HepG2 (cell line): ENCODE measurements around the gene TAF6. TPM values are rescaled to one million over a fixed set of nuclear protein-coding genes. Genes with fewer than 3 reads are reported as not detected.

Source experiments
- ARNT2 ChIP-seq: sonication (generic); formaldehyde crosslinking; IDR thresholded peaks from 2 replicates; pipeline ENCODE4 v1.8.0; 2022; ENCODE audit warnings: mild to moderate bottlenecking, low read depth, missing genetic modification reagents, moderate library complexity
- CBX1 ChIP-seq: IDR thresholded peaks from one replicate; pipeline ENCODE4 v1.6.1; 2016; ENCODE audit warnings: antibody characterized with exemption, low read depth
- FOXA3 ChIP-seq: IDR thresholded peaks from 2 replicates; pipeline ENCODE4 v1.6.1; 2016; ENCODE audit warnings: missing genetic modification reagents, missing compliant biosample characterization
- IKZF5 ChIP-seq: IDR thresholded peaks from 2 replicates; pipeline ENCODE4 v1.6.1; 2018; ENCODE audit warnings: missing genetic modification reagents, mild to moderate bottlenecking, missing compliant biosample characterization
- IRF9 ChIP-seq: sonication (generic); formaldehyde crosslinking; IDR thresholded peaks from 2 replicates; pipeline ENCODE4 v1.8.0; 2022; ENCODE audit warnings: missing genetic modification reagents, mild to moderate bottlenecking, borderline replicate concordance
- MAFF ChIP-seq: IDR thresholded peaks from 2 replicates; pipeline ENCODE4 v1.6.1; 2011; ENCODE audit warnings: low read depth, low read length, improper control_type of control experiment
- MLX ChIP-seq: IDR thresholded peaks from 2 replicates; pipeline ENCODE4 v1.6.1; 2016
- NCOR1 ChIP-seq: fragments of 200-600 bp; sonication (generic); IDR thresholded peaks from 2 replicates; pipeline ENCODE4 v1.7.0; 2017; ENCODE audit warnings: antibody characterized with exemption, low read length, borderline replicate concordance
- PHF8 ChIP-seq: sonication (generic); formaldehyde crosslinking; IDR thresholded peaks from 2 replicates; pipeline ENCODE4 v1.5.0; 2020; ENCODE audit warnings: missing genetic modification reagents
- PREB ChIP-seq: sonication (generic); formaldehyde crosslinking; IDR thresholded peaks from 2 replicates; pipeline ENCODE4 v1.4.0; 2020; ENCODE audit warnings: missing genetic modification reagents
- RNF2 ChIP-seq: fragments of 450-650 bp; conservative IDR thresholded peaks from 2 replicates; pipeline ENCODE4 v1.6.1; 2016; ENCODE audit warnings: low read depth
- SCMH1 ChIP-seq: sonication (generic); formaldehyde crosslinking; IDR thresholded peaks from 2 replicates; pipeline ENCODE4 v1.9.0; 2021; ENCODE audit warnings: missing genetic modification reagents, mild to moderate bottlenecking, borderline replicate concordance
- SKI ChIP-seq: fragments of 450-650 bp; IDR thresholded peaks from one replicate; pipeline ENCODE4 v1.6.1; 2018; ENCODE audit warnings: mild to moderate bottlenecking; ENCODE audit not compliant: partially characterized antibody
- SMARCE1 ChIP-seq: fragments of 450-650 bp; IDR thresholded peaks from 2 replicates; pipeline ENCODE4 v1.6.1; 2017; ENCODE audit warnings: borderline replicate concordance
- SP1 ChIP-seq, 2 experiments: fragments of 450-650 bp in 1 of 2; sonication (generic) in 1 of 2; formaldehyde crosslinking in 1 of 2; IDR thresholded peaks; 2 replicates each; pipeline versions ENCODE4 v1.4.0 to v1.6.1; 2016 to 2020; ENCODE audit warnings: missing genetic modification reagents in 1 of 2
- SRY ChIP-seq: sonication (generic); formaldehyde crosslinking; IDR thresholded peaks from 2 replicates; pipeline ENCODE4 v1.8.0; 2022; ENCODE audit warnings: mild to moderate bottlenecking, missing genetic modification reagents
- TCF7L2 ChIP-seq: IDR thresholded peaks from 2 replicates; pipeline ENCODE4 v1.6.1; 2011; ENCODE audit warnings: mild to moderate bottlenecking, low read depth, low read length, moderate library complexity
- THAP11 ChIP-seq: IDR thresholded peaks from 2 replicates; pipeline ENCODE4 v1.6.1; 2016; ENCODE audit warnings: missing biosample characterization, missing genetic modification reagents
- XRCC5 ChIP-seq: fragments of 200-400 bp; formaldehyde crosslinking; optimal IDR thresholded peaks from 2 replicates; pipeline ENCODE3; 2017; ENCODE audit warnings: mild to moderate bottlenecking, low read length
- ZMYM2 ChIP-seq: sonication (generic); formaldehyde crosslinking; IDR thresholded peaks from 2 replicates; pipeline ENCODE4 v1.8.0; 2022; ENCODE audit warnings: mild to moderate bottlenecking, missing genetic modification reagents
- ZNF510 ChIP-seq: sonication (generic); formaldehyde crosslinking; IDR thresholded peaks from 2 replicates; pipeline ENCODE4 v1.4.0; 2020; ENCODE audit warnings: low read depth, mild to moderate bottlenecking, missing genetic modification reagents
- ZNF703 ChIP-seq: sonication (generic); formaldehyde crosslinking; IDR thresholded peaks from 2 replicates; pipeline ENCODE4 v1.5.1; 2020; ENCODE audit warnings: missing genetic modification reagents, mild to moderate bottlenecking, moderate library complexity, borderline replicate concordance
- ZNF713 ChIP-seq: sonication (generic); formaldehyde crosslinking; IDR thresholded peaks from 2 replicates; pipeline ENCODE4 v1.4.0; 2020; ENCODE audit warnings: mild to moderate bottlenecking, missing genetic modification reagents
- ZNF724P ChIP-seq: sonication (generic); formaldehyde crosslinking; IDR thresholded peaks from 2 replicates; pipeline ENCODE4 v1.8.0; 2022; ENCODE audit warnings: missing genetic modification reagents, borderline replicate concordance
- ZNF775 ChIP-seq: sonication (generic); formaldehyde crosslinking; IDR thresholded peaks from 2 replicates; pipeline ENCODE4 v1.4.0; 2020; ENCODE audit warnings: missing genetic modification reagents, mild to moderate bottlenecking, moderate library complexity, borderline replicate concordance
- ZNF839 ChIP-seq: sonication (generic); formaldehyde crosslinking; IDR thresholded peaks from 2 replicates; pipeline ENCODE4 v1.4.0; 2020; ENCODE audit warnings: missing genetic modification reagents, mild to moderate bottlenecking, borderline replicate concordance
- ZNF841 ChIP-seq: sonication (generic); formaldehyde crosslinking; IDR thresholded peaks from 2 replicates; pipeline ENCODE4 v1.8.1; 2023; ENCODE audit warnings: missing genetic modification reagents, borderline replicate concordance
- polyA plus RNA-seq, 8 experiments: library from polyadenylated mRNA; depleted of rRNA in 3 of 8; stranded (reverse) in 7 of 8; unstranded in 1 of 8; fragments of >200 nt; fragmentation: Illumina TruSeq in 4 of 8; extraction: Trizol in 4 of 8; gene quantifications; 2 replicates each; pipeline versions ENCODE4 v1.2.1 to v1.2.3, GENCODE V29; 2011 to 2016; ENCODE audit warnings: low read depth in 4 of 8, missing spikeins in 1 of 8, mixed read lengths in 1 of 8; ENCODE audit not compliant: insufficient read depth in 1 of 8
- total RNA-seq, 5 experiments: library from RNA; depleted of rRNA; stranded (reverse); fragments of >200 nt; fragmentation: Illumina TruSeq; extraction: Trizol; gene quantifications; 2 replicates each; pipeline ENCODE4 v1.2.3, GENCODE V29; 2016; ENCODE audit warnings: low read depth in 1 of 5

The TAF6 gene
- total and polyA plus RNA-seq, 2 of the 13 experiments (the other 11 are each of a cell fraction or from before 2014, with no cell fraction given) = 12.9 to 18.8 TPM

GRCh38 chr7:100088621-100089457 lies 30.3 kb downstream of the TAF6 start, which contains the start of gene COPS6 (continued):
- TF ChIP-seq SRY (CRISPR knock-in tag) (peak; percentile 96; the same call in 1 of the 2 replicates), CBX1 (peak; percentile 92), ZNF841 (CRISPR knock-in tag) (peak; percentile 92), IRF9 (CRISPR knock-in tag) (peak; percentile 98; the same call in 1 of the 2 replicates), IKZF5 (CRISPR knock-in tag) (peak; percentile 80), ZNF775 (peak; percentile 41; the same call in 1 of the 2 replicates), TCF7L2 (no peak), ZNF713 (no peak), MAFF (no peak), FOXA3 (CRISPR knock-in tag) (peak; percentile 54), MLX (0 out of 2 replicates have a peak, but pooled peaks have one; percentile 20), SP1 (IDR thresholded peaks at IDR 0.05) (no peak), SP1 (CRISPR knock-in tag; IDR thresholded peaks at IDR 0.05) (peak; percentile 99), ZNF839 (CRISPR knock-in tag) (no peak), SKI (peak; percentile 42), XRCC5 (no peak), ZNF703 (CRISPR knock-in tag) (peak; percentile 90; the same call in 1 of the 2 replicates), PHF8 (peak; percentile 85), THAP11 (CRISPR knock-in tag) (peak; percentile 90), ZNF510 (CRISPR knock-in tag) (peak; percentile 84; the same call in 1 of the 2 replicates), NCOR1 (no peak), ZNF724P (CRISPR knock-in tag) (peak; percentile 96; the same call in 1 of the 2 replicates), PREB (CRISPR knock-in tag) (no peak), ZMYM2 (CRISPR knock-in tag) (no peak), SMARCE1 (no peak), SCMH1 (no peak), ARNT2 (CRISPR knock-in tag) (peak; percentile 95), RNF2 (peak; percentile 99)
